ENCODE results near the gene MAPK13.

Gene MAPK13

DNA sequence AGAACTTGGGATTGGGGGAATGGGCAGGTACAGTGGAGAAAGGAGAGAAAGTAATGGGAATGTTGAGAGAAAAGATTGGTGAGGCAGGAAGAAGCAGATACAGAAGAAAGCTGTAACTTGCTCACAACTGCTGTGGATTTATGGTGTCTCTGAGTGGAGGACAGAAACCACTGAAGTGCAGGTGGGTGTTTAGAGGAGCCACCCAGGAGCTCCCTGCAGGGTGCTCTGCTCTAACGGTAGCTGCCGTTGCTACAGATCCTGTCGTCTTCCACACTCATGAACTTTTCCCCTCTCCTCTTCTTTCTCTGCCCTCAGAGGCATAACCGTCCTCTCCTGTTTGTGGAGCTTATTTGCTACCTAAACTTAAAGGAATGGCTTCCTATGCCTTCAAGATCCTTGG, 27.5 kb upstream of the MAPK13 start:
- H3K36me3 ChIP-seq (ENCODE audit: insufficient read depth, low read length), result peaks cover 14% of the 10 kb centered on the region

DNA sequence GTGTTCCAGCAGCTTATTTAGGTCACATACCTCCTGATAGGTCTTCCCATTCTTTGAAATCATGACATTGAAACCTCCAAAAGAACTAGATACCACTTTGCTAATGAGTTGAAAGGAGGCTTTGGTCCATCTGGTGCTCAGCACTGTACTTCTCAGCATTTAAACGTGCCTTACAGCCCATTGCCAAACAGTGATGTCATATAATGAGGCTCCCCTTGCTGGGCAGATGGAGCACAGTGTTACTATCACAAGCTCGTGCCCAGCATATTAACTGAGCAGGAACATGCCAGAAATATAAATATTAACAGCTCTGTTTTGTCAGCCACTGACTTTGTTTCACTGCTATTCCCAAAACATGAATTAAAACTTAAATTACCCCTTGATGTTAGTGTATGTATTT, 25.5 kb upstream of the MAPK13 start:
- Histone ChIP-seq H3K4me3 (ENCODE audit: low read length) (no peak overlapping the region), H2AFZ (ENCODE audit: low read depth, low read length) (no peak overlapping the region), H3K9me3 (ENCODE audit: low read length) (no peaks in the 10 kb centered on the region), H3K27me3 (ENCODE audit: insufficient read depth, low read length) (no peaks in the 10 kb centered on the region), H3K36me3 (ENCODE audit: insufficient read depth, low read length) (peaks cover 26% of the 10 kb centered on the region), H3K4me1 (ENCODE audit: insufficient read depth, low read length) (no peaks in the 10 kb centered on the region)

More for the DNA sequence above, 27.5 kb upstream of the MAPK13 start:
- Histone ChIP-seq H3K4me3 (ENCODE audit: low read length) (no peak overlapping the region), H3K27me3 (ENCODE audit: insufficient read depth, low read length) (no peaks in the 10 kb centered on the region), H3K4me1 (ENCODE audit: insufficient read depth, low read length) (no peaks in the 10 kb centered on the region), H2AFZ (ENCODE audit: low read depth, low read length) (no peak overlapping the region), H3K9me3 (ENCODE audit: low read length) (no peaks in the 10 kb centered on the region)

GRCh38 chr6:36109092-36109491, 21.2 kb upstream of the MAPK13 start:
- peaks cover 28% of the 10 kb centered on the region for H3K36me3 ChIP-seq (ENCODE audit: insufficient read depth, low read length)

DNA sequence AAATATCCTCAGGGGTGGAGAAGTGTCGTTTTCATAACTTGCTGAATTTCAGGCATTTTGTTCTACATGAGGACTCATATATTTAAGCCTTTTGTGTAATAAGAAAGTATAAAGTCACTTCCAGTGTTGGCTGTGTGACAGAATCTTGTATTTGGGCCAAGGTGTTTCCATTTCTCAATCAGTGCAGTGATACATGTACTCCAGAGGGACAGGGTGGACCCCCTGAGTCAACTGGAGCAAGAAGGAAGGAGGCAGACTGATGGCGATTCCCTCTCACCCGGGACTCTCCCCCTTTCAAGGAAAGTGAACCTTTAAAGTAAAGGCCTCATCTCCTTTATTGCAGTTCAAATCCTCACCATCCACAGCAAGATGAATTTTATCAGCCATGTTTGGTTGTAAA, 20.3 kb upstream of the MAPK13 start:
- Histone ChIP-seq H3K4me1 (ENCODE audit: insufficient read depth, low read length) (no peaks in the 10 kb centered on the region), H2AFZ (ENCODE audit: low read depth, low read length) (no peak overlapping the region), H3K9me3 (ENCODE audit: low read length) (no peaks in the 10 kb centered on the region), H3K36me3 (ENCODE audit: insufficient read depth, low read length) (peaks cover 28% of the 10 kb centered on the region), H3K27me3 (ENCODE audit: insufficient read depth, low read length) (no peaks in the 10 kb centered on the region), H3K4me3 (ENCODE audit: low read length) (no peak overlapping the region)

More at GRCh38 chr6:36109092-36109491, 21.2 kb upstream of the MAPK13 start:
- Histone ChIP-seq H3K4me1 (ENCODE audit: insufficient read depth, low read length) (no peaks in the 10 kb centered on the region), H3K27me3 (ENCODE audit: insufficient read depth, low read length) (no peaks in the 10 kb centered on the region), H3K4me3 (ENCODE audit: low read length) (no peak overlapping the region), H3K9me3 (ENCODE audit: low read length) (no peaks in the 10 kb centered on the region), H2AFZ (ENCODE audit: low read depth, low read length) (no peak overlapping the region)

DNA sequence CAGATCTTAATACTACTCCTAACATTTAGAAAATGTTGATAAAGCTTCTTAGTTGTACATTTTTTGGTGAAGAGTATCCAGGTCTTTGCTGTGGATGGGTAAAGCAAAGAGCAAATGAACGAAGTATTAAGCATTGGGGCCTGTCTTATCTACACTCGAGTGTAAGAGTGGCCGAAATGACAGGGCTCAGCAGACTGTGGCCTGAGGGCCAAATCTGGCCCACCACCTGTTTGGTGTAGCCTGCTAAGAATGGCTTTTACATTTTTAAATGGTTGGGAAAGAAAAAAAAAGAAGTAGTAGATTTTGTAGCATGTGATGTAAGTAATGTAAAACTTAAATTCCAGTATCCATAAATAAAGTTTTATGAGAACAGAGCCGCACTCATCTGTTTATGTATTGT, 19.4 kb upstream of the MAPK13 start:
- Histone ChIP-seq H2AFZ (ENCODE audit: low read depth, low read length) (no peak overlapping the region), H3K9me3 (ENCODE audit: low read length) (no peaks in the 10 kb centered on the region), H3K4me1 (ENCODE audit: insufficient read depth, low read length) (no peaks in the 10 kb centered on the region), H3K27me3 (ENCODE audit: insufficient read depth, low read length) (no peaks in the 10 kb centered on the region), H3K36me3 (ENCODE audit: insufficient read depth, low read length) (peaks cover 28% of the 10 kb centered on the region), H3K4me3 (ENCODE audit: low read length) (no peak overlapping the region)

DNA sequence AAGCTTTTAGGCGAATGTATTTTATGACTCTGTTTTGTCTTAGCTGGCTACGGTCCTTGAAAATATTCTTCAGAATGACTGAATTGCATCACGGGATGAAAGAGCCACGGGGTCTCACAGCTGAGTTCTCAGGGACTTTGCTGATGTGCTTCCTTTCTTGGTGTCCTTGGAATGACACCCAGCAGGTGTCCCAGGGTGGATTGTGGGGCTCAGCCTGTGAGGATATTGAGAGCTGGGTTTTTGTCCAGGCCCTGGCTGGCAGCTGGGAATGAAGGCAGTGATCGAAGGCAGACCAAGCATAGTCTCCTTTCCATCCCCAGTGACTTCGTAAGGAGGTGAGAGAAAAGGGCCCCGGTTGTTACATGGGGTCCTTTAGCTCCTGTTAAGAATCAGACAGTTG, 18.8 kb upstream of the MAPK13 start:
- no peak overlapping the region for H3K4me3 ChIP-seq (ENCODE audit: low read length)
- H3K4me1 ChIP-seq (ENCODE audit: insufficient read depth, low read length), result no peaks in the 10 kb centered on the region
- peaks cover 28% of the 10 kb centered on the region for H3K36me3 ChIP-seq (ENCODE audit: insufficient read depth, low read length)
- H3K27me3 ChIP-seq (ENCODE audit: insufficient read depth, low read length), result no peaks in the 10 kb centered on the region
- H2AFZ ChIP-seq (ENCODE audit: low read depth, low read length), result no peak overlapping the region
- no peaks in the 10 kb centered on the region for H3K9me3 ChIP-seq (ENCODE audit: low read length)

- Histone ChIP-seq H3K4me1 (ENCODE audit: insufficient read depth, low read length) (no peaks in the 10 kb centered on the region), H3K9me3 (ENCODE audit: low read length) (no peaks in the 10 kb centered on the region), H3K27me3 (ENCODE audit: insufficient read depth, low read length) (no peaks in the 10 kb centered on the region), H3K4me3 (ENCODE audit: low read length) (no peak overlapping the region), H2AFZ (ENCODE audit: low read depth, low read length) (no peak overlapping the region), H3K36me3 (ENCODE audit: insufficient read depth, low read length) (peaks cover 25% of the 10 kb centered on the region)
Measured at GRCh38 chr6:36113049-36113448, 17.3 kb upstream of the MAPK13 start.

- H2AFZ ChIP-seq (ENCODE audit: low read depth, low read length), result no peak overlapping the region
- no peaks in the 10 kb centered on the region for H3K9me3 ChIP-seq (ENCODE audit: low read length)
- no peaks in the 10 kb centered on the region for H3K27me3 ChIP-seq (ENCODE audit: insufficient read depth, low read length)
- no peak overlapping the region for H3K4me3 ChIP-seq (ENCODE audit: low read length)
- H3K36me3 ChIP-seq (ENCODE audit: insufficient read depth, low read length), result peaks cover 18% of the 10 kb centered on the region
- H3K4me1 ChIP-seq (ENCODE audit: insufficient read depth, low read length), result peaks cover 4% of the 10 kb centered on the region
Measured at GRCh38 chr6:36113703-36114102, 16.6 kb upstream of the MAPK13 start.

GRCh38 chr6:36114798-36115408, 15.4 kb upstream of the MAPK13 start:
- Histone ChIP-seq H3K4me1 (ENCODE audit: insufficient read depth, low read length) (peaks cover 4% of the 10 kb centered on the region), H3K36me3 (ENCODE audit: insufficient read depth, low read length) (peaks cover 15% of the 10 kb centered on the region), H3K27me3 (ENCODE audit: insufficient read depth, low read length) (no peaks in the 10 kb centered on the region), H2AFZ (ENCODE audit: low read depth, low read length) (no peak overlapping the region), H3K9me3 (ENCODE audit: low read length) (no peaks in the 10 kb centered on the region), H3K4me3 (ENCODE audit: low read length) (no peak overlapping the region)

DNA sequence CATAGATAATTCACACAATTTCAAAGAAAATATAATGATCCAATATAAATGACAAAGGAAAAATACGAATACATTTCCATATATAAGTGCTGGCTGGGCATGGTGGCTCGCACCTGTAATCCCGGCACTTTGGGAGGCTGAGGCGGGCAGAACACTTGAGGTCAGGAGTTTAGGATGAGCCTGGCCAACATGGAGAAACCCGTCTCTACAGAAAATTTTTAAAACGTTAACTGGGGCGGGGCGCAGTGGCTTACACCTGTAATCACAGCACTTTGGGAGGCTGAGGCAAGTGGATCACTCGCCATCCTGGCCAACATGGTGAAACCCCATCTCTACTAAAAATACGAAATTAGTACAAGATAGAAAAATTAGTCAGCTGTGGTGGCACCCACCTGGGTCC, 14.9 kb upstream of the MAPK13 start:
- H3K4me3 ChIP-seq (ENCODE audit: low read length), result no peak overlapping the region
- no peaks in the 10 kb centered on the region for H3K27me3 ChIP-seq (ENCODE audit: insufficient read depth, low read length)
- no peak overlapping the region for H2AFZ ChIP-seq (ENCODE audit: low read depth, low read length)
- peaks cover 10% of the 10 kb centered on the region for H3K36me3 ChIP-seq (ENCODE audit: insufficient read depth, low read length)
- no peaks in the 10 kb centered on the region for H3K9me3 ChIP-seq (ENCODE audit: low read length)
- H3K4me1 ChIP-seq (ENCODE audit: insufficient read depth, low read length), result peaks cover 4% of the 10 kb centered on the region

DNA sequence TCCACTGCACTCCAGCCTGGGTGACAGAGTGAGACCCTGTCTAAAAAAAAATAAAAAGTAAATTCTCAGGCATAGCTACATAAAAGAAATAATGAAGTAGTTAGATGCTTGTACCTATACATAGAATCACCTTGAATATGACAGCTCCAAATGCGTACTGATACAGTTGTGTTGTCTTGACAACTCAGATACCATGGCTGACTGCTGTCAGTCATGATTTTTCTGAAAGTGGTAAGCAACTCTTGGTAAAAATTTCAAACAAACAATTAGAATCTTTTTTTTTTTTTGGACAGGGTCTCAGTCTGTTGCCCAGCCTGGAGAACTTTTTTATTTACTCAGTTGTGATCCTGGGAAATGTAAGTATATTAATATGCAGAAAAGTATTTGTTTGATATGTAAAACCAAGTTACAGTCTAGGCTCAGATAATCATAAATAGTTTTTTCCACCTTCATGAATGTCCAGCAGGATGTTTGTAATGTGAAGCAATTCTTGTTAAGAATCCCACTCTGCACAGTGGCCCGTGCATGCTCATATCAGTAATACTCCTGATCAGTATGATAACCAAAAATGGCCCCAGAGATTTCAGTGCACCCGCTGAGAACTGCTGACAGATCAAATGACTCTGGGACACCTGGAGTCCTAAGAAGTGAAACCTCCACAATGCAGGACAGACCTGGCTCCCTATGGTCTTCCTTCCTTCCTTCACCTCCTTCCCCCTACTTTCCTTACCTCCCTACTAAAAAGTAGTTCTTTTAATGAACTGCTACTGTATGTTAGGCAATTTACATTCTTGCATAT, 14.0 kb upstream of the MAPK13 start:
- H3K27me3 ChIP-seq (ENCODE audit: insufficient read depth, low read length), result no peaks in the 10 kb centered on the region
- H3K9me3 ChIP-seq (ENCODE audit: low read length), result no peaks in the 10 kb centered on the region
- peaks cover 5% of the 10 kb centered on the region for H3K36me3 ChIP-seq (ENCODE audit: insufficient read depth, low read length)
- peaks cover 4% of the 10 kb centered on the region for H3K4me1 ChIP-seq (ENCODE audit: insufficient read depth, low read length)
- no peak overlapping the region for H2AFZ ChIP-seq (ENCODE audit: low read depth, low read length)
- no peak overlapping the region for H3K4me3 ChIP-seq (ENCODE audit: low read length)

DNA sequence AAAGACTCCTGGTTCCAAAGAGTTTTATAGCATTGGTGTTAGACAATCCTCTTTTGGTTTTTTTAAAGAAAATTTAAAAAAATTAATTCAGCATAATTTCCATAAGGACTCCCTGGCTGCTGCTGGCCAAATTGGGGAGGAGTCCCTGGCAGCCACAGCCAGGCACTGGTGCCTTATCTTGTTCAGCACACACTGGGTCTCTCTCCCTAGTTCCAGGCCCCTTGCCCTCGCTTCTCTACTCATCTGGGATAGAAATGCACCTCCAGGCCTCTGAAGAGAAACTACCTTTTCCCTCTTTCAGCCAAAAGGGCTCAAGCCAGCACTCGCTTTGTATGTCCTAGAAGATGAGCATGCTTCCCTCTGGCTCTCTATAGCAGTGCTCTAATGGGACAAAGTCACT, 13.4 kb upstream of the MAPK13 start:
- no peak overlapping the region for H2AFZ ChIP-seq (ENCODE audit: low read depth, low read length)
- no peaks in the 10 kb centered on the region for H3K27me3 ChIP-seq (ENCODE audit: insufficient read depth, low read length)
- no peak overlapping the region for H3K4me3 ChIP-seq (ENCODE audit: low read length)
- H3K4me1 ChIP-seq (ENCODE audit: insufficient read depth, low read length), result peaks cover 4% of the 10 kb centered on the region
- H3K36me3 ChIP-seq (ENCODE audit: insufficient read depth, low read length), result no peaks in the 10 kb centered on the region
- no peaks in the 10 kb centered on the region for H3K9me3 ChIP-seq (ENCODE audit: low read length)

DNA sequence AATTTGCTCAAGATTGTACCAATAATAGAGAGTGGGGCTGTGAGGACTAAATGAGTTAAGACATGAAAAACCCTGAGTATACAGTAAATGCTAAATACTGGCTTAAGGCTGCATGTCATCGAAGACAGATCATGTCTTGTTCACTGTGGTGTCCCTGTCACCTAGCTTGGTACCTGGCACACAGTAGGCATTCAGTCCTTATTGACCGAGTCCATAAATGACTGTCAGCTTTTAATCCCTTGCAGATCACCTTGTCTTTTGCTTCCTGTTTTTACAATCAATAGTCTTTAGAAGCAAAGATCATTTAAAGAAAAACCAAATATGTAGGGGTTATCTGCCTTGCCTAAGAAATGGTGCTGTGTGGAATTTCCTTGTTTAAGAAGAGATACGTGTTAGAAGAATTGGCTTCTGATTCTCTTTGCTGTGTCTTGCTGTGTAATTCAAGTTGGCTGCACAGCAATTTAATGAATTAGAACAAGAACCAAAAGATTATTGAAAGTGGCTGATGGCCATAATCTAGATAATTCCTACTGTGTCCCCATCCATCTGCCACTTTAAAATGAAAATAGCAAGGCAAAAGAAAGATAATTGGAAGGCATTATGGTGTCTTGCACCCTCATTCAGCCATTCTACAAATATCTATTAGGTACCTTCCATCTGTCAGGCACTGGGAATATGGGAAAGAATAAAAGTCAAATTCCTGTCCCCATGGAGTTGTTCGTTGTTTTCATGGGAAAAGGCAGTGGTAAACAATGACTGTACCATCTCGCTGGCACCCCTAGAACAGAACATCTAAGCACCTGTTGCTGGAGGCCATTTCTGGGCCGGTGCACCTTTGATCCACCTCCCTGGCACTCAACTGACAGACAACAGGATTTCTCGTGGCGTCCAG, 12.4 kb upstream of the MAPK13 start:
- Histone ChIP-seq H3K4me3 (ENCODE audit: low read length) (no peak overlapping the region), H3K4me1 (ENCODE audit: insufficient read depth, low read length) (peaks cover 4% of the 10 kb centered on the region), H3K9me3 (ENCODE audit: low read length) (no peaks in the 10 kb centered on the region), H3K36me3 (ENCODE audit: insufficient read depth, low read length) (no peaks in the 10 kb centered on the region), H2AFZ (ENCODE audit: low read depth, low read length) (no peak overlapping the region), H3K27me3 (ENCODE audit: insufficient read depth, low read length) (no peaks in the 10 kb centered on the region)

All from neuron (in vitro differentiated cells).